Panc1 (cell line): ENCODE results near the gene ZFP57. TPM values are rescaled to one million over a fixed set of nuclear protein-coding genes. Genes with fewer than 3 reads are reported as not detected.

Source experiments
- ATAC-seq: fragments of 200-7000 bp; cut with Tn5 transposase; 2 replicates; pipeline ENCODE4 v1.9.1; 2020; ENCODE audit warnings: mild to moderate bottlenecking, moderate library complexity
- BruUV-seq: library from RNA; stranded (reverse); fragments of 400-500 nt; replicated peaks from 2 replicates; lab custom pipeline; 2021; lab: Mats Ljungman, UMichigan
- CTCF ChIA-PET: fragments of 300-600 bp; sonication (Branson Sonifier 250); formaldehyde crosslinking; loops from one replicate; lab custom pipeline; 2022; ENCODE audit warnings: antibody characterized with exemption; lab: Charles Lee
- POLR2A ChIA-PET: fragments of 300-600 bp; sonication (Branson Sonifier 250); formaldehyde crosslinking; loops from one replicate; lab custom pipeline; 2022; ENCODE audit warnings: antibody characterized with exemption; lab: Charles Lee
- DNase-seq: peaks from one replicate; pipeline ENCODE4 v3.0.0-alpha.2; 2010; ENCODE audit warnings: low read depth, low spot score
- H3K27ac ChIP-seq: 2 replicates; pipeline ENCODE4 v1.5.1; 2011; ENCODE audit warnings: mild to moderate bottlenecking, low read length, inconsistent platforms
- H3K27me3 ChIP-seq: fragments of 200-500 bp; sonication (Bioruptor generic); 2 replicates; pipeline ENCODE4 v1.6.0; 2014; ENCODE audit warnings: low read length, inconsistent platforms; ENCODE audit not compliant: control insufficient read depth, insufficient read depth
- H3K36me3 ChIP-seq: fragments of 200-500 bp; sonication (Bioruptor generic); 2 replicates; pipeline ENCODE4 v1.5.1; 2014; ENCODE audit warnings: inconsistent platforms, mild to moderate bottlenecking, low read length, moderate library complexity; ENCODE audit not compliant: control insufficient read depth, insufficient read depth
- H3K4me1 ChIP-seq: 2 replicates; pipeline ENCODE4 v1.5.1; 2011; ENCODE audit warnings: inconsistent platforms, mild to moderate bottlenecking, low read length, moderate library complexity; ENCODE audit not compliant: control insufficient read depth, insufficient read depth
- H3K4me3 ChIP-seq, 2 experiments: 2 replicates each; pipeline ENCODE4 v1.5.1; 2011 to 2012; ENCODE audit warnings: low read depth in 2 of 2, low read length in 2 of 2, mild to moderate bottlenecking in 2 of 2, inconsistent platforms in 1 of 2, moderate library complexity in 1 of 2
- H3K9me3 ChIP-seq: fragments of 200-500 bp; sonication (Bioruptor generic); 2 replicates; pipeline ENCODE4 v1.5.1; 2014; ENCODE audit warnings: low read depth, mild to moderate bottlenecking, inconsistent platforms, low read length, moderate library complexity; ENCODE audit not compliant: control insufficient read depth, insufficient read depth
- CTCF ChIP-seq: fragments of 450-650 bp; IDR thresholded peaks from 2 replicates; pipeline ENCODE4 v1.5.1; 2017; ENCODE audit warnings: mild to moderate bottlenecking
- POLR2AphosphoS5 ChIP-seq: IDR thresholded peaks from 2 replicates; pipeline ENCODE4 v1.6.1; 2012; ENCODE audit warnings: mild to moderate bottlenecking, low read depth, low read length, moderate library complexity
- REST ChIP-seq, 2 experiments: IDR thresholded peaks; 2 replicates each; pipeline ENCODE4 v1.6.1; 2011 to 2012; ENCODE audit warnings: low read depth in 2 of 2, control low read depth in 1 of 2, low read length in 1 of 2, mild to moderate bottlenecking in 1 of 2, moderate library complexity in 1 of 2; ENCODE audit not compliant: insufficient read depth in 1 of 2
- SIN3A ChIP-seq: IDR thresholded peaks from 2 replicates; pipeline ENCODE4 v1.6.1; 2012; ENCODE audit warnings: low read depth, mild to moderate bottlenecking, low read length, moderate library complexity, borderline replicate concordance; ENCODE audit not compliant: insufficient read depth
- TCF7L2 ChIP-seq: IDR thresholded peaks from 2 replicates; pipeline ENCODE4 v1.6.1; 2011; ENCODE audit warnings: mild to moderate bottlenecking, low read depth, low read length, inconsistent platforms
- in situ Hi-C: cut with HindIII; loops from 2 replicates; pipeline ENCODE4 v1.10.0; 2016; ENCODE audit warnings: low sequenced_read_pairs, low pct_unique_long_range_greater_than_20kb
- intact Hi-C: fragments of 100-400 bp; cut with micrococcal nuclease; formaldehyde crosslinking; loops from one replicate; pipeline ENCODE4 v1.10.0; 2022; ENCODE audit not compliant: unreplicated experiment
- total RNA-seq: library from RNA; stranded (reverse); gene quantifications from one replicate; pipeline ENCODE4 v1.2.1, GENCODE V29; 2021; ENCODE audit not compliant: unreplicated experiment

ZFP57 gene
- total RNA-seq, 1 experiment from 2014 or later: not detected

- no peak for ATAC-seq
- no peak overlapping the region for H3K4me3 ChIP-seq
- in situ Hi-C loops: no loop called here
- no peak overlapping the region for H3K27ac ChIP-seq
- no peaks in the 10 kb centered on the region for H3K4me1 ChIP-seq
- intact Hi-C loops: no loop called here
- ChIA-PET POLR2A (no interaction called here), CTCF (no interaction called here)
- no peaks in the 10 kb centered on the region for H3K9me3 ChIP-seq
- H3K27me3 ChIP-seq: peaks cover 9% of the 10 kb centered on the region
- no TSS peak for BruUV-seq
- DNase-seq: no peak
- H3K36me3 ChIP-seq: no peaks in the 10 kb centered on the region; the same call in 1 of the 2 replicates
- TF ChIP-seq SIN3A (no peak), CTCF (peak; percentile 40), TCF7L2 (no peak), REST (IDR thresholded peaks at IDR 0.05; ENCODE audit: insufficient read depth in 1 of 2, low read depth in 2 of 2, low read length in 1 of 2) (no peak)
These were observed 39.9 kb upstream of the ZFP57 start for GRCh38 chr6:29720863-29721262.

GRCh38 chr6:29710281-29710941, 29.5 kb upstream of the ZFP57 start:
- Histone ChIP-seq H3K27ac (no peak overlapping the region), H3K4me1 (no peaks in the 10 kb centered on the region), H3K27me3 (peaks cover 18% of the 10 kb centered on the region), H3K9me3 (no peaks in the 10 kb centered on the region), H3K4me3 (no peak overlapping the region), H3K36me3 (no peaks in the 10 kb centered on the region)
- no TSS peak for BruUV-seq
- intact Hi-C loops: no loop called here
- ChIA-PET CTCF (no interaction called here), POLR2A (no interaction called here)
- in situ Hi-C loops: no loop called here
- no peak for ATAC-seq
- no peak for DNase-seq
- no peak for TF ChIP-seq REST (IDR thresholded peaks at IDR 0.05; ENCODE audit: insufficient read depth in 1 of 2, low read depth in 2 of 2, low read length in 1 of 2)
- TF ChIP-seq POLR2AphosphoS5: no peak
- TF ChIP-seq TCF7L2: no peak
- no peak for TF ChIP-seq SIN3A
- no peak for TF ChIP-seq CTCF
